Gastrocnemius medialis (tissue), 4 donors: Measurements from ENCODE around the gene KCNQ4.

Experiments used
- CTCF ChIP-seq, 5 experiments: fragments of 450-650 bp in 3 of 5; fragments of 200-600 bp in 2 of 5; sonication (generic) in 2 of 5; IDR thresholded peaks in 4 of 5; conservative IDR thresholded peaks in 1 of 5; 1 replicate in 4 of 5; 2 replicates in 1 of 5; pipeline ENCODE4 v1.5.1; 2016 to 2019; ENCODE audit warnings: antibody characterized with exemption in 5 of 5, mild to moderate bottlenecking in 3 of 5, moderate library complexity in 3 of 5
- POLR2A ChIP-seq, 2 donors: fragments of 450-650 bp; IDR thresholded peaks; one replicate each; pipeline ENCODE4 v1.6.1; 2017; ENCODE audit warnings: antibody characterized with exemption in 2 of 2, mild to moderate bottlenecking in 2 of 2, moderate library complexity in 2 of 2

- no peak for TF ChIP-seq CTCF (IDR thresholded peaks at IDR 0.05 in 4 of 5, conservative IDR thresholded peaks at IDR 0.05 in 1 of 5)
- TF ChIP-seq POLR2A (IDR thresholded peaks at IDR 0.05): no peak
Observed at GRCh38 chr1:40886318-40887011, 102.9 kb downstream of the KCNQ4 start.
